NCI-H82 treated with DMSO at 0.1 percent for 48 hours (cell line): ENCODE results near the gene STARD10.
"Not testable (repeated sequence)": the region's sequence is repeated elsewhere in the genome, so short reads cannot be mapped to it uniquely, and the experiment has no call there.

ENCODE experiments used
- DNase-seq: peaks from one replicate; lab custom pipeline; 2025; ENCODE audit not compliant: unreplicated experiment; lab: John Stamatoyannopoulos, UW

STARD10 gene

DNA sequence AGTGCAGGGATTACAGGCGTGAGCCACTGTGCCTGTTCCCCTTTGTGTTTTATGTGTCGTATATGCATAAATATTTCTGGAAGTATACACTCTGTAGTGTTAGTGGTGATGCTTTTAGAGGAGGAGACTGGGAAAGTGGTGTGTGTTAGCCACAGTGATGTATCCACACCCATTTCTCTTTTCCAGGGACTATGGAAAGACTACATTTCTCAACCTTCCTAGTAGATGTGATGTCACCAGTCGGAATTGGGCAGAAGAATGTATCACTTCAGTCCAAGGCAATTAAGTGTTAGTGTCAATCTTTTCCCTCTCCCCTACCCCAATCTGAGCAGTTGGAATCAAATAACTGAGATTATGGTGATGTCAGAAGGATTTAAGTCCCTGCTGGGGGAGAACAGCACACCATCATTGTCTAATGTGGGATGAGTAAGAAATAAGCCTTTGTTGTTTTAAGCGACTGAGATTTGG, 14.5 kb upstream of the STARD10 start:
- no peak for DNase-seq

DNA sequence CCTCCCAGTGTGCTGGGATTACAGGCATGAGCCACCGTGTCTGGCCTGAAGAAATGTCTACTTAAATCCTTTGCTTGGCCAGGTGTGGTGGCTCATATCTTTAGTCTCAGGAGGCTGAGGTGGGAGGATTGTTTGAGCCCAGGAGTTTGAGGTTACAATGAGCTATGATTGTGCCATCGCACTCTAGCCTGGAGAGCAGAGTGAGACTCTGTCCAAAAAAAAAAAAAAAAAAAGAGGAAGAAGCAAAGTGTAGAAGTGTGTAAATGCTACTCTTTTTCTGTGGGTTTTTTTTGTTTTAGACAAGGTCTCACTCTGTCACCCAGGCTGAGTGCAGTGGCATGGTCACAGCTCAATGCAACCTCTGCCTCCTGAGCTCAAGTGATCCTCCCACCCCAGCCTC, 13.9 kb upstream of the STARD10 start:
- DNase-seq = no peak

DNA sequence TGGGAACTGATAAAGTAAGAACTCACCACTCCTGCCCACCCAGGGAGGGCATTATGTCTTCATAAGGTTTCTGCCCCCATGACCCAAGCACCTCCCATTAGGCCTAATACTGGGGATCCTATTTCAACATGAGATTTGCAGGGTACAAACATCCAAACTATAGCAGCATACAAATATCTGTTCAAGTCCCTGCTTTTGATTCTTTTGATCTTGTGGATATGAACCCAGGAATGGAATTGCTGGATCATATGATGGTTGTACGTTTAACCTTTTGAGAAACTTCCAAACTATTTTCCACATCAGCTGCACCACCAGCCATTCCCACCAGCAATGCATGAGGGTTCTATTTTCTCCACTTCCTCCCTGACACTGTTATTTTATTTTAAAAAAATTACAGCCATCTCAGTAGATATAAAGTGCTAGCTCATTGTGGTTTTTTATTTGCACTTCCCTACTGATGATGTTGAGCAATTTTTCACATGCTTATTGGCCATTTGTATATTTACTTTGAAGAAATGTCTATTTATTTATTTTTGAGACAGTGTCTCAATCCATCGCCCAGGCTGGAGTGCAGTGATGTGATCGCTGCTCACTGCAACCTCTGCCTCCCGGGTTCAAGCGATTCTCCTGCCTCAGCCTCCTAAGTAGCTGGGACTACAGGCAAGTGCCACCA, 13.3 kb upstream of the STARD10 start:
- DNase-seq = no peak

DNA sequence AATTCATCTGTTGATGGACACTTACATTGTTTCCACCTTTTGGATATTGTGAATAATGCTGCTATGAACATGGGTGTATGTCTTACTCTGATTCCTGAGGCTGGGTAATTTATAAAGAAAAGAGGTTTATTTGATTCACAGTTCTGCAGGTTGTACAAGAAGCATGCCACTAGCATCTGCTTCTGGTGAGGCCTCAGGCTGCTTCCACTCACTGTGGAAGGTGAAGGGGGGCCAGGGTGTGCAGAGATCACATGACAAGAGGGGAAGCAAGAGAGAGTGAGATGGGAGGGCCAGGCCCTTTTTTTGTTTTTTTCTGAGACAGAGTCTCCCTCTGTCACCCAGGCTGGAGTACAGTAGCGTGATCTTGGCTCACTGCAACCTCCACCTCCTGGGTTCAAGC, 12.5 kb upstream of the STARD10 start:
- not testable (repeated sequence) for DNase-seq

DNA sequence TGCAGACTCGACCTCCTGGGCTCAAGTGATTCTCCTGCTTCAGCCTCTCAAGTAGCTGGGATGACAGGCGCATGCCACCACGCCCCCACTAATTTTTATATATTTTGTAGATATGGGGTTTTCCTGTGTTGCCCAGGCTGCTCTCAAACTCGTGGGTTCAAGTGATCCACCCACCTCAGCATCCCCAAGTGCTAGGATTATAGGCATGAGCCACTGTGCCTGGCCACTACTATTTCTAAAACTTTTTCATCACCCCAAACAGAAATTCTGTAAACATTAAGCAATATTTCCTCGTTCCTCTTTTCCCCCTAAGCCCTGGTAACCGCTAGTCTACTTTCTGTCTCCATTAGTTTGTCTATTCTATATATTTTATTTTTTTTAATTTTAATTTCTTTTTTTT, 11.4 kb upstream of the STARD10 start:
- no peak for DNase-seq

DNA sequence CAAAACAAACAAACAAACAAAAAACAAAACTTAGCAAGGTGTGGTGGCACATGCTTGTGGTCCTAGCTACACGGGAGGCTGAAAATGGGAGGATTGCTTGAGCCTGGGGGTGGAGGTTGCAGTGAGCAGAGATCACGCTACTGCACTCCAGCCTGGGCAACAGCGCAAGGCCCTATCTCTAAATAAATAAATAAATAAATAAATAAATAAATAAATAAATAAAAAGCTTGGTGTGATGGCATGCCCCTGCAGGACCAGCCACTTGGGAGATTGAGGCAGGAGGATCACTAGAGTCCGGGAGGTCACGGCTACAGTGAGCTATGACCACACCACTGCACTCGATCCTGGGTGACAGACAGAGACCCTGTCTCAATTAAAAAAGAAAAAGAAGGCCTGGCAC, 9.0 kb upstream of the STARD10 start:
- DNase-seq = no peak

DNA sequence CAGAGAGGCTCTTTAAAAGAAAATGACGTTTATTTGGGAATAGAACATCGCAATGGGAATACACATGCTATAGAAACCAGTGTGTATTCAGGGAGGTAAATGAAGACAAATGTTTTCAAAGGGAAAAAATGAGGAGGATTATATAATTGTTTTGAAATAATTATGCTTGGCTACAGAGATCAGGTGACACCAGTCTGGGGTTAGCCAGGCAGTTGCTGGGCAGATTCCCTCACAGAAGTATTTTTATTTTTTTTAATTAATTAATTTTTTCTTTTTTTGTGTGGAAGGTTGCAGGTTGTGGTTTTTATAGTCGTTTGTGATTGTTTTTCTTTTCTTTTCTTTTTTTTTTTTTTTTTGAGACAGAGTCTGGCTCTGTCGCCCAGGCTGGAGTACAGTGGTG, 5.6 kb upstream of the STARD10 start:
- DNase-seq = no peak

DNA sequence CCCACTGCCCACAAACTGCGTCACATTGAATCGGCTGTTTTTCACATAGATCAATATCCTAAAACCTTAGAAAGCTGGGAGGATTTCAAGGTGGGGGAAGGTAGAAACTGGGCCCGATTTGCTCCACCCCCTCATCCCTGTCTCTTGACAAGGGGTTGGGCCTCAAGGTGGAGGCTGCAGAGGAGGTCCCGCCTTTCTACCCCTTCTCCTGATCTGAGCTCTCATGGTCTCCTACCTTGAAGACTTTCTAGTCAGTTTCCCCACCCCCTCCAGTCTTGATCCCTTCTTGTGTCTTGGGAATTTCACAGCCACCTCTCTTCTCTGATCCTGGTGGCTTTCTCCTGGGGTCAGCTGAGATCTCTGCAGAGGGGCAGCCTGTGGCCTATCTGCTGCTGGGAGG, 4.5 kb upstream of the STARD10 start:
- no peak for DNase-seq

DNA sequence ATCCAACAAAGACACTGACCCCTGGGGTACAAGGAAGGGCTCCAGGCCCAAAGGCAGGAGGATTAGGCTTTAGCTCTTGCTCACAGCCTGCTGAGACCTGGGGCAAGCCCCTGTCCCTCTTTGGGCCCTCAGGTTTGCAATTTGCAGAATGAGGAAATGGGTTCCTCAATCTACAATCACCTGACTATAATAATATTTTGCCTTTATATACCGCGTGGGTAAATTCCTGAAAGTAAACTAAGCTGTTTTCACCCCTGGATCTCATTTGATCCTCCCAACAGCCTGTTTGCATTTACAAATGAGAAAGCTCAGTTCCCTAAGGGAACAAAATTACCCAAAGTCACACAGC, 797 bp downstream of the STARD10 start:
- no peak for DNase-seq

DNA sequence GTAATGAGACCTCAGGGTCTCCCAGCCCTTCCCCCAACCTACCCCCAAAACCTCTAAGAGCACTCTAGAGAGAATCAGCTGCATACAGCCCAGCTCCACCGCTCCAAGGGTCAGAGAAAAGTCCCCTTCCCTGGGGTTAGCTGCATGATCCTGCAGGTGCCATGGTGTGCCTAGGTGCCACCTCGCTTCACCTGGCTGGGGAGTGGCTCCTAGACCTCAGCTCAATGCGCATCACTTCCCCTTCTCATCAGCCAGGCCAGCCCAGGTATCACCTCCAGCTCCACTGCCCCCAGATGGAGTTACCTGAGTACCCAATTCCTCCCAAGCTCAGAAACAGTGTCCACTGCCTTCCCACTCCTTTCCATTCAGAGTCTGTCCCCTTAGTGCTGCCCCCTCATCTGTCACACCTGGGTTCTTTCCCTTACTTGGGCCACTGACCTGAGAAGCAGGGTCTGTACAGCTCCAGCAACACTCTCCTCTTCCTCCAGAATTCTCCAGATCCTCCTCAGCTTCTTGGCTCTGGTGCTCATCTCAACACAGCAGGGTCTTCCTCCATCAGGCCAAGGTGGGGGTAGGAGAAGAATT, 1.3 kb downstream of the STARD10 start:
- no peak for DNase-seq

DNA sequence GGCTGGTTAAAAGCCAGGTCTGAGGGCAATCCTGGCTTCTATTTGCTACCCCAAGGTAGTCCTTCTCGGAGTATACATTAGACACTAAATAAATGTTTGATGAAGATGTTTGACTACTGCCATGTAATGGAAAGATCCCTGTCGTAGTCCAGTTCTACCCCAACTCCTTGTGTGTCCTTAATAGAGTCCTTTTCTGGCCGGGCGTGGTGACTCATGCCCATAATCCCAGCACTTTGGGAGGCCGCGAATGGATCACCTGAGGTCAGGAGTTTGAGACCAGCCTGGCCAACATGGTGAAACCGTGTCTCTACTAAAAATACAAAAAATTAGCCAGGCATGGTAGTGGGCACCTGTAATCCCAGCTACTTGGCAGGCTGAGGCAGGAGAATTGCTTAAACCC, 2.6 kb downstream of the STARD10 start:
- DNase-seq = not testable (repeated sequence)

DNA sequence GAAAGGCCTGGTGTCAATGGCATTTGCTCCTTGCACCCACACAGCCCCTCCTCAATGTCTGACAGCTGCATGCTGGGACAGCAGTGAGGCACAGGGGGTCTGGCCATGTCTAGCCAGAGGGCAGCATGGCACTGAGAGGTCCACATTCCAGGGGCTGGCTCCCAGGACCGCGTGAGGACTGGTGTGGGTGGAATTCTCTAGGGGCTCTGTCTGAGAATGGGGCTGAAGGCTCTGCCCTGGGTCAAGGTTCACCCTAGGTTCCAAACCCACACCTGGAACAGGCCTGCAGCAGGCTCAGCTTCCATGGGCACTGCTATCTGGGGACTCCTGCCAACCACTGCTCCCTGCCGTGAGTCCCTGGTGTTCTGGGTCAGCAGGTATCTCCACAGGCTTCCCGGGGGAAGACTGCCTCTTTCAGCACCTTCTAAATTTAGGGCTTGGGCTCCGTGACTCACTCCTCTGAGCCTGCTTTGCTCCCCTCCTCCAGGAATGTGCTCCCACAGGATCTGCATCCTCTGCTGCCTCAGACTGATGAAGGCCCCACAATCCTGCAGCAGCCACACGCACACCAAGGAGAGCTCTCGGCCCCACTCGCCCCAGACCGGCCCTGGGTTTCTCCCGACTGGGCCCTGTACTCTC, 4.2 kb downstream of the STARD10 start:
- no peak for DNase-seq

DNA sequence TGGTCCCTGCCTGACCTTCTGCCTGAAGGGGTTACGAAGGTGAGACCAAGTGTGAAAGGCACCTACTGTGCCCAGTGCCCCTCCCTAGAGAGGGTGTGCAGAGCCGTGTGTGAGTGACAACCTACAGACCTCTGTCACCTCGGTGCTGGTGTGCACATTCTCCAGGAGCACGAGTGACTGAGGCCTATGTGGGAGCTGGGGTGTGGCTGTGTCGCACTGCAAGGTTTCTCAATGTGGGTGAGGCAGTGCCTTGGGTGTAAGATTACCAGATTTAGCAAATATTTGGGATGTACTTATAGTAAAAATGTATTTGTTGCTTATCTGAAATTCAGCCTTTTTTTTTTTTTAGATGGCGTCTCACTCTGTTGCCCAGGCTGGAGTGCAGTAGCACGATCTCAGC, 5.6 kb downstream of the STARD10 start:
- no peak for DNase-seq

DNA sequence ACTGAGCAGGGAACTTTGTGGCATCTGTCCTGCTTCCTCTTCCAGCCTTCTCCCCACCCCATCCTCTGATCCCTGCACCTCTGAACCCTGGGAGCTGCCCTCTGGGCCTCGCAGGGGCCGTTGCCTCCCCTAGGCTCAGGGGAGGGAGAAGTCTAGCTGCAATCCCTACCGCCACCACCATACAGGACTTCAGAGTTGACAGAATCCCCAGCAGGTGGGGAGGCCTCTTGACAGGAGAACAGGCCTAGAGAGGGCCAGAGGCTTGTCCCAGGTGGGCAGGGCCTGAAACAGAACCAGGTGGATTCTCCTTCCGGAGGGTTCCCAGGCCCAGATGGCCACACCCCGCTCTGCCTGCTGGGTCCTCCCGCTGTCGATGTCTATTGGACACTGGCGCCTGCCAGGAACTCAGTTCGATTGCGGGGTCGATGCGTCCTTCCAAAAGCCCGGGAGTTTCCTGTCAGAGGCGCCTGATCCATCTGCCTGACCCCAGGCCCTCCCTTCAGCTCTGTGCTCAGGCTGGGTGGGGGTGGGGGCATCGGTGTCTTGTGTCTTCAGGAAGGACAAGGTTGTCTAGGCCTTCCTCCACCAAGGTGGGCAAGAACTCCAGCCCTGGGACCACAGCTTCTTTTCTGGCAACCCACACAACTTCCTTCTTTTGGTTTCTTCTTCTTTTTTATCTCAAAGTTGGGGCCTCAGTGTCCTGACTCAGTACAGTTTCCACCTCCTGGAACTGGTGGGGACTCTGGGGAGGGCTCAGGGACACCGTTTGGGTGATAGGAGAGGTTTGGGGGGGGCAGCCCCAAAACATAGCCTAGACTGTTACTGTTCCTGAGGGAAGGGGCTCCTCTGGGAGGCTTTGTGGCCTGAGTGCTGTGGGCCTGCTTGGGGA, 6.4 kb downstream of the STARD10 start:
- DNase-seq = no peak

DNA sequence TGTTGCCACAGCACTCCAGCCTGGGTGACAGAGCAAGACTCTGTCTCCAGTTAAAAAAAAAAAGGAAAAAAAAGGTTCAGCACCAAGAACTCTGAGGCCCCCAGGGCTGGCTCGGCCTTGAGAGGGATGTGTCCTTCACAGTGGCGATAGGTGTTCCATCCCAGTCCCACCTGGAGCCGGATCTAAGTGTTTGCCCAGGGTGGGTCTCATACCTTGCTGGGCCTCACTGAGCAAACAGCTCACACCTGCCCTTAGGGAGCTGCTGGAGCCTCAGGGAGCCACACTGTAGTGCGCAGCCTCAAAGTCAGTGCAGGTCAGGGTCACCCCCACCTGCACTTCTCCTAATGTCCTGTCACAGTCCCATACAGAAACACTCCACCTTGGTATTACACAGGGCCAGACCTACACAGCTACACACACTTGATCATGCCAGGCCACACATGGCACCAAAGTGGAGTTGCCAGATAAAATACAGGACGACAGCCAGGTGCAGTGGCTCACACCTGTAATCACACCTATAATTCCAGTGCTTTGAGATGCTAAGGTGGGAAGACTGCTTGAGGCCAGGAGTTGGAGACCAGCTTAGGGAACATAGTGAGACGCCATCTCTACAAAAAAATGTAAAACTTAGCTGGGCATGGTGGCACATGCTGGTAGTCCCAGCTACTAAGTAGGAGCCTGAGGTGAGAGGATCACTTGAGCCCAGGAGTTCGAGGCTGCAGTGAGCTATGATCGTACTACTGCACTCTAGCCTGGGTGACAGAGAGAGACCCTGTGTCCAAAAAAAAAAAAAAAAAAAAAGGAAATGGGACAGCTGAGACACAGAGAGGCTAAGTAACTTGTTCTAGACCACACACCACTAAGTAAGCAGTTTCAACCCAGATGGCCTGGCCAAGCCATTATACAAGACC, 7.3 kb downstream of the STARD10 start:
- no peak for DNase-seq

DNA sequence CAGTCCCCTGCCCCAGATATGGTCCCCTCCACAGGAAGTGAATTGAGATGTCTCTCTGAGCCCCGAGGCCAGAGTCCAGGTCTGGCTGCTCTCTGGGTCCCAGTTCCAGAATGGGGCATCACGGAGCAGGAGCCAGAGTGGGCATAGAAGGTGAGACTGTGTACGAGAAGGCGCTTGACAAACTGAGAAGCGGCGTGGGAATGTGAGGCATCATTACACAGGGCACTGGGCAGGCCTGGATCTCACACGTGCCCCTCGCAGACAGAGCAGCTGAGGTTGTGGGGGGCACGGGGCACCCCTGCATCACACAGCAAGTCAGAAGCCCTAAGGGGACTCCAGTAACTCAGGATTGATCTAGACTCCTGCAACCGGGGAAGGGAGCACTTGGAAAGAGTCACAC, 9.2 kb downstream of the STARD10 start:
- no peak for DNase-seq

DNA sequence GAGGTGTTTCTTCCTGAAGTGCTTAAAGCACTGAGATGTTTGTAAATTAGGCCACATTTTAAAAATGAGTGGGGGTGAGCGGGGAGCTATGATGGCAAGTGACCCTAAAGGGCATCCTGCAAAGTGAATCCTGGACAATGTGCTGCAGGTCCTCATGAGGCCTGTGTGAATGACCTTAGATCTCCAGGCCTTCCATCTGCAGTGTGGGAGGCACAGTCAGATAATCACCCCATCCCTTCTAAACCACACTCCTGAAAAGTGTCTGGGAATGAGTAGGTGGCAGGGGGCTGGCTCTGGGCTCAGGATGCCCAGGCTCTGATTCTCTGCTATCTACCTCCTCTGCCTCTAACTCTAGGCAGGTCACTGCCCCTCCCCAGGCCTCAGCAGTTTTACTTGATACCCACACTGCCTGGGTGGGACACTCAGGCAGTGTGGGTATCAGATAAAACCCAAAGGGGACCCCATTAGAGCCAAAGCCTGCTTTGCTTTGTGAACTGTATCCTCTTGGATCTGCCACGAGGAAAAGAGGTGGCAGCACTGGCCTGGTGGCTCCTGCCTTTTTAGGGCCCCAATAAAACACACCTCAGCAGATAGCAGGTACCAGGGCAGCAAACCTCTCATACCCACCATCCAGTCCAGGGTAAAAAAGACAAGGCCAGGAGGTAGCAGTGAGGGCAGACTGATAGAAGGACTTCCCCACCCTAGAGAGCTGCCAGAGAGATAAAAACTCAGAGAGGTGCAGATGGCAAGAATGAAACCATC, 10.5 kb downstream of the STARD10 start:
- no peak for DNase-seq

DNA sequence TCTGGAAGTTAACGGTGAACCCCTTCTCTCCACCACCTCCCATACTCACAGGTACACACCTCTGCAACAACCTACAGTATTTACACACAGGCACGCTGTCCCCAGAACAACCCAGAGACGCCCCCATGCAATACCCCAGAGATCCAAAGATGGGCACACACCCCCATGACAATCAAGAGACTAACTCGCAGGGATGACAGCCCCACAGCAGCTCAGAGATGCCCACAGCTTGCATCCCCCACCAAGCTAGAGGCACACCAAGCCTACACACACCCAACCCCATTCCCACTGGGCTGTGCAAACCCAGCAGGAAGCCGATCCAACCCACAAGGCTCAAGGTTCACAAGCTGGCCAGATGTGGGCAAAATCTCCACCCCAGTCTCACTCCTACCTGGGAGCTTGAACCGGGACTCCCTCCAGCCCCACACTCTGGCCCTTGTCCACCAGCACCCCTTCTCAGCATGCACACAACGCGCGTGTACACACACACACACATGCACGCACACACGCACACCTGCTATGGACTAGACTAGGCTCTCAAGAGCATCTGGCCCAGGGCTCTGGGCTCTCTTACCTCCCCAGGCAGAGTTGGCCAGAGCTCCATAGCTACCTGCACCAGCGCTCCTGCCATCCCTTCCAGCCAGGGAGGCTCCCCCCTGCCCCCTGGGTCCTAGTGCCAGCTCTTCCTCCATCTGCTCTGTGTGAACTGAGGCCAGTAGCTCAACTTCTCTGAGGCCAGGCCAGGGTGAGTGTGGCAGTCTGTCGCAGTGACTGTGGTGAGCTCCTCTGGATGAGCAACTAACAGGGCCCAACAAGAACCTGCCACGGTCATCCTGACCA, 11.5 kb downstream of the STARD10 start:
- no peak for DNase-seq
